ENCODE data around the gene P2RX1. TPM values are rescaled to one million over a fixed set of nuclear protein-coding genes. Genes with fewer than 3 reads are reported as not detected.

P2RX1 gene
- total and polyA plus RNA-seq, 2 experiments from 2014 or later: 0.31 to 2.2 TPM

GRCh38 chr17:3893720-3894116 is 22.5 kb downstream of the P2RX1 start:
- H3K36me3 Mint-ChIP-seq (ENCODE audit: low read depth): no peaks in the 10 kb centered on the region; the same call in 2 of the 3 replicates
- peak; percentile 1; the same call in 2 of the 3 replicates for ATAC-seq

More at GRCh38 chr17:3893720-3894116, 22.5 kb downstream of the P2RX1 start:
- Histone ChIP-seq H3F3A (replicated peaks; ENCODE audit: low read depth) (peaks cover 11% of the 10 kb centered on the region; the same call in 1 of the 2 replicates), H3K4me3 (peak overlapping the region; percentile 72), H4K20me1 (replicated peaks; ENCODE audit: insufficient read depth) (no peaks in the 10 kb centered on the region), H3K79me2 (replicated peaks; ENCODE audit: insufficient read depth) (0 out of 2 replicates have a peak, but pooled peaks cover 4% of the 10 kb centered on the region), H3K27me3 (ENCODE audit: insufficient read depth) (no peaks in the 10 kb centered on the region), H3K4me1 (ENCODE audit: insufficient read depth) (peaks cover 21% of the 10 kb centered on the region), H3K4me2 (peak overlapping the region; percentile 78), H3K27ac (ENCODE audit: low read depth) (no peak overlapping the region), H3K36me3 (ENCODE audit: insufficient read depth) (no peaks in the 10 kb centered on the region), H2AFZ (peak overlapping the region; percentile 93), H3K9me2 (ENCODE audit: insufficient read depth) (no peaks in the 10 kb centered on the region)
- Mint-ChIP-seq H3K9me3 (peaks cover 3% of the 10 kb centered on the region; the same call in 1 of the 3 replicates), H3K27me3 (ENCODE audit: insufficient read depth, low read depth, poor library complexity) (peaks cover 24% of the 10 kb centered on the region), H3K27ac (peak overlapping the region; percentile 89), H3K4me1 (peaks cover 36% of the 10 kb centered on the region), H3K4me3 (peak overlapping the region; percentile 79)
- DNase-seq (ENCODE audit: low spot score): no peak
- no peak for TF ChIP-seq POLR2AphosphoS5 (IDR thresholded peaks at IDR 0.05; ENCODE audit: low read depth)
- no peak for TF ChIP-seq EZH2 (IDR thresholded peaks at IDR 0.05; ENCODE audit: low read depth, unreplicated experiment)
- no peak for TF ChIP-seq EZH2phosphoT487 (IDR thresholded peaks at IDR 0.05; ENCODE audit: unreplicated experiment)
- no peak for TF ChIP-seq REST (IDR thresholded peaks at IDR 0.05; ENCODE audit: unreplicated experiment)
- no peak for TF ChIP-seq ZNF331 (CRISPR knock-in tag; IDR thresholded peaks at IDR 0.05; ENCODE audit: low read depth)
- no peak for TF ChIP-seq JUNB (IDR thresholded peaks at IDR 0.05; ENCODE audit: unreplicated experiment)
- no peak for TF ChIP-seq ZNF462 (CRISPR knock-in tag; IDR thresholded peaks at IDR 0.05)
- no peak for TF ChIP-seq CREB1 (CRISPR knock-in tag; IDR thresholded peaks at IDR 0.05; ENCODE audit: low read depth)
- no peak for TF ChIP-seq NANOG (IDR thresholded peaks at IDR 0.05; ENCODE audit: borderline replicate concordance)
- TF ChIP-seq ETS1 (IDR thresholded peaks at IDR 0.05): no peak
- TF ChIP-seq CTCF (conservative IDR thresholded peaks at IDR 0.05; ENCODE audit: low read depth in 2 of 2): no peak
- no peak for TF ChIP-seq STAT1 (IDR thresholded peaks at IDR 0.05; ENCODE audit: unreplicated experiment)
- TF ChIP-seq ZNF114 (CRISPR knock-in tag; IDR thresholded peaks at IDR 0.05): no peak
